ENCODE measurements around the gene SRPRB. TPM values are rescaled to one million over a fixed set of nuclear protein-coding genes. Genes with fewer than 3 reads are reported as not detected.

SRPRB gene
- total RNA-seq, 1 donor from 2014 or later: 30.2 TPM

DNA sequence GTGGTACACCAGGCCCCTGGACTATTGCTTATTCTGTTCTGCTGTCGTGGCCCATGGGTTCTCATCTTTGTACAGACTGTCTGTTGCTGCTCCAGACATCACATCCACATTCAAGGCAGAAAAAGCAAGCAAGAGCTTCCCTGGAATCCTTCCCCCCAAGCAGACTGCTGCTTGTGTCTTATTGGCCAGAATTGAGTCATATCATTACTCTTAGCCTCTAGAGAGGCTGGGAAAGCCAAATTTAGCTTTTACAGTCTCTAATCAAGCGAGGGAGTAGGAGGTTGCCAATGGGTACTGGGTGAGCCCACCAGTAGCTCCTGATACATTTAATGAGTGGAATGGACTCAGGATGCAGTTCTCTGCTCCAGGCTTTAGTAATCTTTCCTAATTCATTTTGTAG, 50.7 kb downstream of the SRPRB start:
- Mint-ChIP-seq H3K4me1 (no peaks in the 10 kb centered on the region), H3K36me3 (no peaks in the 10 kb centered on the region), H3K27me3 (ENCODE audit: insufficient read depth, low read depth) (peaks cover 4% of the 10 kb centered on the region), H3K27ac (no peak overlapping the region), H3K4me3 (no peak overlapping the region), H3K9me3 (no peaks in the 10 kb centered on the region)
- TF ChIP-seq EZH2 (IDR thresholded peaks at IDR 0.05) (no peak), EZH2phosphoT487 (IDR thresholded peaks at IDR 0.05) (no peak), CTCF (IDR thresholded peaks at IDR 0.05) (no peak)
- no peaks in the 10 kb centered on the region for H3K4me1 ChIP-seq
- no peaks in the 10 kb centered on the region for H3F3A ChIP-seq (ENCODE audit: low read depth)
- no peak overlapping the region for H3K4me3 ChIP-seq
- H3K36me3 ChIP-seq: no peaks in the 10 kb centered on the region
- no peak overlapping the region for H3K9ac ChIP-seq
- no peak overlapping the region for H2AFZ ChIP-seq (replicated peaks)
- DNase-seq (ENCODE audit: low spot score): no peak
- no peaks in the 10 kb centered on the region for H3K79me2 ChIP-seq (ENCODE audit: low read depth)
- no peak overlapping the region for H3K27ac ChIP-seq
- peaks cover 5% of the 10 kb centered on the region for H4K20me1 ChIP-seq (ENCODE audit: low read depth)
- no peak overlapping the region for H3K4me2 ChIP-seq
- no peaks in the 10 kb centered on the region for H3K27me3 ChIP-seq
- no peaks in the 10 kb centered on the region for H3K9me3 ChIP-seq (ENCODE audit: low read depth)

GRCh38 chr3:133857767-133858166, 52.2 kb downstream of the SRPRB start:
- no peaks in the 10 kb centered on the region for H3K36me3 ChIP-seq
- no peak overlapping the region for H3K9ac ChIP-seq
- Mint-ChIP-seq H3K27me3 (ENCODE audit: insufficient read depth, low read depth) (peaks cover 7% of the 10 kb centered on the region), H3K4me1 (no peaks in the 10 kb centered on the region), H3K27ac (no peak overlapping the region), H3K36me3 (no peaks in the 10 kb centered on the region), H3K9me3 (no peaks in the 10 kb centered on the region), H3K4me3 (no peak overlapping the region)
- H3K27ac ChIP-seq: no peak overlapping the region
- TF ChIP-seq EZH2phosphoT487 (IDR thresholded peaks at IDR 0.05) (no peak), CTCF (IDR thresholded peaks at IDR 0.05) (no peak), EZH2 (IDR thresholded peaks at IDR 0.05) (no peak)
- H3K27me3 ChIP-seq: no peaks in the 10 kb centered on the region
- H3K79me2 ChIP-seq (ENCODE audit: low read depth): no peaks in the 10 kb centered on the region
- no peak overlapping the region for H3K4me3 ChIP-seq
- DNase-seq (ENCODE audit: low spot score): no peak
- no peaks in the 10 kb centered on the region for H3F3A ChIP-seq (ENCODE audit: low read depth)
- H3K4me2 ChIP-seq: no peak overlapping the region
- H3K4me1 ChIP-seq: no peaks in the 10 kb centered on the region
- H4K20me1 ChIP-seq (ENCODE audit: low read depth): peaks cover 5% of the 10 kb centered on the region
- H2AFZ ChIP-seq (replicated peaks): no peak overlapping the region
- no peaks in the 10 kb centered on the region for H3K9me3 ChIP-seq (ENCODE audit: low read depth)

DNA sequence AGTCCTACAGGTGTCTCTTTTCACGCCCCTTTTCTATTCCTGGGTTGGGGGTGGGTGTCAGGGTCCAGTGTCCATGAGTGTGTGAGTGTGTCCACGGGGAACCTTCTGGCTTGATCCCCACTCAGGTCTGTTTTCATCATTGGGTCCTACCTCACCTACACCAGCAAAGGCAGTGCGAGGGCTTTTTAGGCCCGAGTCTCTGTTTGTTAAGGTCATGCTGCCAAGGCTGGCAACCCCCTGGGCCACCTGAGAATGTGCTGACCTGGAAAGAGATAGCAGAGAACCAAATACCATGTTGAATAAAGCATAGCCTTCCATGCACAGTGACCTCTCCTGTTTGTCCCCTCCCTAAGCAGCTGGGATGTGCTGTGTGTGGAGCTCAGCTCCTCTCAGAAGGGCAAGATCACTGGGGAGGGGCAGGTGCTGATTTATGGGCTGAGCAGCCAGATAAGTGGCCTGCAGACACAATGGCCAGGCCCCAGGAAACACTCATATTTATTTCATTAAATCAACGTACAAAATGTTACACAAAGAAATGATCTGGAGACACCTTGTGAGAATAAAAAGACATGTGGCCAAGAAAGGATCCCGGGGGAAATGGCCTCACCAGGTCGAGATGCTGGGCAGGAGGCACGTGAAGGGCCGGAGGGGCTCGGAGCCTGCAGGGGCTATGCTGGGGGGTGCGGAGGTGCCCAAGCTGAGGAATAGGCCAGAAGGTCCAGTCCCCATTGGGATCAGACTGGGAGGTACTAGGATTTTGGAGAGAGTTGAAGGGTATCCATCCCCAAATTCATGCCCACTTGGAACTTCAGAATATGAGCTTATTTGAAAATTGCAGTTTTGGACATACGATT, 54.0 kb downstream of the SRPRB start:
- Histone ChIP-seq H3K27ac (no peak overlapping the region), H3K4me2 (no peak overlapping the region), H2AFZ (replicated peaks) (no peak overlapping the region), H3F3A (ENCODE audit: low read depth) (no peaks in the 10 kb centered on the region), H3K9me3 (ENCODE audit: low read depth) (no peaks in the 10 kb centered on the region), H3K36me3 (no peaks in the 10 kb centered on the region), H3K9ac (no peak overlapping the region), H3K4me3 (no peak overlapping the region), H3K4me1 (no peaks in the 10 kb centered on the region), H3K27me3 (no peaks in the 10 kb centered on the region), H4K20me1 (ENCODE audit: low read depth) (peaks cover 5% of the 10 kb centered on the region), H3K79me2 (ENCODE audit: low read depth) (no peaks in the 10 kb centered on the region)
- H3K4me3 Mint-ChIP-seq: no peak overlapping the region
- no peak for DNase-seq (ENCODE audit: low spot score)
- no peaks in the 10 kb centered on the region for H3K4me1 Mint-ChIP-seq
- no peaks in the 10 kb centered on the region for H3K36me3 Mint-ChIP-seq
- H3K9me3 Mint-ChIP-seq: no peaks in the 10 kb centered on the region
- TF ChIP-seq EZH2 (IDR thresholded peaks at IDR 0.05) (no peak), CTCF (IDR thresholded peaks at IDR 0.05) (no peak), EZH2phosphoT487 (IDR thresholded peaks at IDR 0.05) (no peak)
- peaks cover 5% of the 10 kb centered on the region for H3K27me3 Mint-ChIP-seq (ENCODE audit: insufficient read depth, low read depth)
- H3K27ac Mint-ChIP-seq: no peak overlapping the region

All from neural progenitor cell (in vitro differentiated cells).